ENCODE measurements around the gene OPHN1.

DNA sequence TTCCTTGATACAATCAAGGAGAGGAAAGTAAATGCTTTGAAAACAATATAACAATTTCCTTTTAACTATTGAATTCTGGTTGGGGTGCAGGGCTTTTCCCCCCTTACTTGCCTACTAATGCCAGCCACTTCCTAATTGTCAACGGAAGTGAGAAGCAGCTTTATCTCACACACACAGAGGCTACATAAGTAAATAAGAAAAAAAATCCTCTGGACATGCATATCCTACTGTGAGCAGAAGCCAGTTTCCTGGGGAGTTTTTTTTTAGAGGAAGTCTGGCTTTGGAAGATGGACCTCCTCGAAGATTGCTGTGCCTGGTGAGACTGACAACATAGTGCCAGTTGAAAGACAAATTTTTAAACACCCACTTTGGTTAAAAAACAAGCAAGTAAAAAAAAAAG is 180.6 kb downstream of the OPHN1 start:
- TF ChIP-seq POLR2A (IDR thresholded peaks at IDR 0.05), result no peak
- TF ChIP-seq, protein P1, sequence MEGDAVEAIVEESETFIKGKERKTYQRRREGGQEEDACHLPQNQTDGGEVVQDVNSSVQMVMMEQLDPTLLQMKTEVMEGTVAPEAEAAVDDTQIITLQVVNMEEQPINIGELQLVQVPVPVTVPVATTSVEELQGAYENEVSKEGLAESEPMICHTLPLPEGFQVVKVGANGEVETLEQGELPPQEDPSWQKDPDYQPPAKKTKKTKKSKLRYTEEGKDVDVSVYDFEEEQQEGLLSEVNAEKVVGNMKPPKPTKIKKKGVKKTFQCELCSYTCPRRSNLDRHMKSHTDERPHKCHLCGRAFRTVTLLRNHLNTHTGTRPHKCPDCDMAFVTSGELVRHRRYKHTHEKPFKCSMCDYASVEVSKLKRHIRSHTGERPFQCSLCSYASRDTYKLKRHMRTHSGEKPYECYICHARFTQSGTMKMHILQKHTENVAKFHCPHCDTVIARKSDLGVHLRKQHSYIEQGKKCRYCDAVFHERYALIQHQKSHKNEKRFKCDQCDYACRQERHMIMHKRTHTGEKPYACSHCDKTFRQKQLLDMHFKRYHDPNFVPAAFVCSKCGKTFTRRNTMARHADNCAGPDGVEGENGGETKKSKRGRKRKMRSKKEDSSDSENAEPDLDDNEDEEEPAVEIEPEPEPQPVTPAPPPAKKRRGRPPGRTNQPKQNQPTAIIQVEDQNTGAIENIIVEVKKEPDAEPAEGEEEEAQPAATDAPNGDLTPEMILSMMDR (IDR thresholded peaks at IDR 0.05), result no peak
- TF ChIP-seq POLR2AphosphoS5 (IDR thresholded peaks at IDR 0.05), result no peak
